ENCODE data around the gene BCAR3.

The BCAR3 gene

GRCh38 chr1:93669369-93669768 lies 12.3 kb downstream of the BCAR3 start:
- Histone ChIP-seq H3K9ac (ENCODE audit: low read depth, low read length, poor library complexity) (no peak overlapping the region), H4K8ac (ENCODE audit: low read depth, low read length) (no peak overlapping the region), H3K14ac (ENCODE audit: low read length) (no peak overlapping the region), H3K79me1 (ENCODE audit: low read depth, low read length) (peaks cover 3% of the 10 kb centered on the region), H2BK120ac (ENCODE audit: low read depth, low read length) (no peak overlapping the region), H3K4me1 (ENCODE audit: control insufficient read depth in 2 of 2, insufficient read depth in 1 of 2, low read depth in 1 of 2, low read length in 2 of 2) (peaks cover 5 to 24% of the 10 kb centered on the region in 2 donors), H3K23ac (ENCODE audit: low read depth, low read length, poor library complexity) (no peak overlapping the region), H2BK12ac (ENCODE audit: low read length) (no peak overlapping the region), H3K27me3 (ENCODE audit: control insufficient read depth in 3 of 3, insufficient read depth in 3 of 3, low read depth in 1 of 3, low read length in 3 of 3) (no peaks in the 10 kb centered on the region), H4K91ac (ENCODE audit: low read depth, low read length, poor library complexity) (no peak overlapping the region), H2BK5ac (ENCODE audit: low read length) (no peak overlapping the region), H3K27ac (replicated peaks; ENCODE audit: low read length) (no peak overlapping the region), H3K9me3 (replicated peaks in 1 of 2; ENCODE audit: control insufficient read depth in 2 of 2, insufficient read depth in 1 of 2, low read depth in 1 of 2, low read length in 2 of 2) (peaks cover 0 to 20% of the 10 kb centered on the region in 2 donors), H3K4me3 (ENCODE audit: low read length in 2 of 2) (no peak overlapping the region), H3K4me2 (ENCODE audit: insufficient read depth, low read length, poor library complexity, severe bottlenecking) (no peak overlapping the region), H3K36me3 (replicated peaks in 1 of 2; ENCODE audit: control insufficient read depth in 2 of 2, insufficient read depth in 2 of 2, low read length in 2 of 2) (peaks cover 17 to 91% of the 10 kb centered on the region in 2 donors), H2BK15ac (ENCODE audit: low read length) (no peak overlapping the region), H2AFZ (ENCODE audit: low read length) (no peak overlapping the region), H3K4ac (ENCODE audit: low read length) (no peak overlapping the region), H3K18ac (ENCODE audit: low read length) (no peak overlapping the region), H2AK5ac (ENCODE audit: low read depth, low read length) (no peak overlapping the region)
- no peak for DNase-seq (ENCODE audit: low spot score)
- no CpG with 5 or more reads among the region's 4 CpGs for WGBS, 2 donors (ENCODE audit: extremely low coverage in 2 of 2, insufficient read length in 2 of 2, insufficient replicate concordance in 1 of 2)

- H3K4me3 ChIP-seq (ENCODE audit: low read length in 2 of 2) = no peak overlapping the region
- H2AFZ ChIP-seq (ENCODE audit: low read length) = no peak overlapping the region
- no peak overlapping the region for H2BK120ac ChIP-seq (ENCODE audit: low read depth, low read length)
- H3K36me3 ChIP-seq (replicated peaks in 1 of 2; ENCODE audit: control insufficient read depth in 2 of 2, insufficient read depth in 2 of 2, low read length in 2 of 2) = peaks cover 17 to 89% of the 10 kb centered on the region in 2 donors
- no peak overlapping the region for H2AK5ac ChIP-seq (ENCODE audit: low read depth, low read length)
- no peak overlapping the region for H3K23ac ChIP-seq (ENCODE audit: low read depth, low read length, poor library complexity)
- no peak for DNase-seq (ENCODE audit: low spot score)
- no peak overlapping the region for H3K18ac ChIP-seq (ENCODE audit: low read length)
- no peak overlapping the region for H3K4me2 ChIP-seq (ENCODE audit: insufficient read depth, low read length, poor library complexity, severe bottlenecking)
- H3K27me3 ChIP-seq (ENCODE audit: control insufficient read depth in 3 of 3, insufficient read depth in 3 of 3, low read depth in 1 of 3, low read length in 3 of 3) = no peaks in the 10 kb centered on the region
- peaks cover 5 to 24% of the 10 kb centered on the region in 2 donors for H3K4me1 ChIP-seq (ENCODE audit: control insufficient read depth in 2 of 2, insufficient read depth in 1 of 2, low read depth in 1 of 2, low read length in 2 of 2)
- H4K8ac ChIP-seq (ENCODE audit: low read depth, low read length) = no peak overlapping the region
- WGBS, 2 donors (ENCODE audit: extremely low coverage in 2 of 2, insufficient read length in 2 of 2, insufficient replicate concordance in 1 of 2) = no CpG with 5 or more reads among the region's 5 CpGs
- H2BK12ac ChIP-seq (ENCODE audit: low read length) = no peak overlapping the region
- H3K4ac ChIP-seq (ENCODE audit: low read length) = no peak overlapping the region
- no peak overlapping the region for H2BK5ac ChIP-seq (ENCODE audit: low read length)
- no peak overlapping the region for H3K9ac ChIP-seq (ENCODE audit: low read depth, low read length, poor library complexity)
- H3K9me3 ChIP-seq (replicated peaks in 1 of 2; ENCODE audit: control insufficient read depth in 2 of 2, insufficient read depth in 1 of 2, low read depth in 1 of 2, low read length in 2 of 2) = peaks cover 0 to 21% of the 10 kb centered on the region in 2 donors
- H3K14ac ChIP-seq (ENCODE audit: low read length) = no peak overlapping the region
- H3K27ac ChIP-seq (replicated peaks; ENCODE audit: low read length) = no peak overlapping the region
- no peak overlapping the region for H2BK15ac ChIP-seq (ENCODE audit: low read length)
- no peak overlapping the region for H4K91ac ChIP-seq (ENCODE audit: low read depth, low read length, poor library complexity)
- H3K79me1 ChIP-seq (ENCODE audit: low read depth, low read length) = peaks cover 3% of the 10 kb centered on the region
Observed at GRCh38 chr1:93668951-93669350, 12.7 kb downstream of the BCAR3 start.

GRCh38 chr1:93668121-93668520 lies 13.5 kb downstream of the BCAR3 start:
- H3K9ac ChIP-seq (ENCODE audit: low read depth, low read length, poor library complexity) = no peak overlapping the region
- H3K4me1 ChIP-seq (ENCODE audit: control insufficient read depth in 2 of 2, insufficient read depth in 1 of 2, low read depth in 1 of 2, low read length in 2 of 2) = peaks cover 9 to 28% of the 10 kb centered on the region in 2 donors
- H3K23ac ChIP-seq (ENCODE audit: low read depth, low read length, poor library complexity) = no peak overlapping the region
- no peak overlapping the region for H2BK12ac ChIP-seq (ENCODE audit: low read length)
- DNase-seq (ENCODE audit: low spot score) = no peak
- H3K36me3 ChIP-seq (replicated peaks in 1 of 2; ENCODE audit: control insufficient read depth in 2 of 2, insufficient read depth in 2 of 2, low read length in 2 of 2) = peaks cover 17 to 89% of the 10 kb centered on the region in 2 donors
- no peak overlapping the region for H2AFZ ChIP-seq (ENCODE audit: low read length)
- H3K79me1 ChIP-seq (ENCODE audit: low read depth, low read length) = peaks cover 3% of the 10 kb centered on the region
- H3K4ac ChIP-seq (ENCODE audit: low read length) = no peak overlapping the region
- H2BK5ac ChIP-seq (ENCODE audit: low read length) = no peak overlapping the region
- no peak overlapping the region for H4K8ac ChIP-seq (ENCODE audit: low read depth, low read length)
- H3K14ac ChIP-seq (ENCODE audit: low read length) = no peak overlapping the region
- no peak overlapping the region for H2AK5ac ChIP-seq (ENCODE audit: low read depth, low read length)
- no peak overlapping the region for H3K4me3 ChIP-seq (ENCODE audit: low read length in 2 of 2)
- no peak overlapping the region for H2BK120ac ChIP-seq (ENCODE audit: low read depth, low read length)
- H3K18ac ChIP-seq (ENCODE audit: low read length) = no peak overlapping the region
- peaks cover 0 to 24% of the 10 kb centered on the region in 2 donors for H3K9me3 ChIP-seq (replicated peaks in 1 of 2; ENCODE audit: control insufficient read depth in 2 of 2, insufficient read depth in 1 of 2, low read depth in 1 of 2, low read length in 2 of 2)
- no peaks in the 10 kb centered on the region for H3K27me3 ChIP-seq (ENCODE audit: control insufficient read depth in 3 of 3, insufficient read depth in 3 of 3, low read depth in 1 of 3, low read length in 3 of 3)
- H4K91ac ChIP-seq (ENCODE audit: low read depth, low read length, poor library complexity) = no peak overlapping the region
- no peak overlapping the region for H3K27ac ChIP-seq (replicated peaks; ENCODE audit: low read length)
- no peak overlapping the region for H2BK15ac ChIP-seq (ENCODE audit: low read length)
- H3K4me2 ChIP-seq (ENCODE audit: insufficient read depth, low read length, poor library complexity, severe bottlenecking) = no peak overlapping the region
- WGBS, 2 donors (ENCODE audit: extremely low coverage in 2 of 2, insufficient read length in 2 of 2, insufficient replicate concordance in 1 of 2) = no CpG with 5 or more reads among the region's 5 CpGs

GRCh38 chr1:93667642-93668041 lies 14.0 kb downstream of the BCAR3 start:
- H2BK120ac ChIP-seq (ENCODE audit: low read depth, low read length) = no peak overlapping the region
- peaks cover 3% of the 10 kb centered on the region for H3K79me1 ChIP-seq (ENCODE audit: low read depth, low read length)
- H4K91ac ChIP-seq (ENCODE audit: low read depth, low read length, poor library complexity) = no peak overlapping the region
- peaks cover 0 to 29% of the 10 kb centered on the region in 2 donors for H3K9me3 ChIP-seq (replicated peaks in 1 of 2; ENCODE audit: control insufficient read depth in 2 of 2, insufficient read depth in 1 of 2, low read depth in 1 of 2, low read length in 2 of 2)
- H3K4me1 ChIP-seq (ENCODE audit: control insufficient read depth in 2 of 2, insufficient read depth in 1 of 2, low read depth in 1 of 2, low read length in 2 of 2) = peaks cover 9 to 29% of the 10 kb centered on the region in 2 donors
- no CpG with 5 or more reads among the region's 4 CpGs for WGBS, 2 donors (ENCODE audit: extremely low coverage in 2 of 2, insufficient read length in 2 of 2, insufficient replicate concordance in 1 of 2)
- H3K36me3 ChIP-seq (replicated peaks in 1 of 2; ENCODE audit: control insufficient read depth in 2 of 2, insufficient read depth in 2 of 2, low read length in 2 of 2) = peaks cover 15 to 89% of the 10 kb centered on the region in 2 donors
- no peak overlapping the region for H4K8ac ChIP-seq (ENCODE audit: low read depth, low read length)
- no peak overlapping the region for H3K18ac ChIP-seq (ENCODE audit: low read length)
- no peak for DNase-seq (ENCODE audit: low spot score)
- no peak overlapping the region for H3K4ac ChIP-seq (ENCODE audit: low read length)
- H3K23ac ChIP-seq (ENCODE audit: low read depth, low read length, poor library complexity) = no peak overlapping the region
- H3K4me2 ChIP-seq (ENCODE audit: insufficient read depth, low read length, poor library complexity, severe bottlenecking) = no peak overlapping the region
- no peak overlapping the region for H3K27ac ChIP-seq (replicated peaks; ENCODE audit: low read length)
- H2AFZ ChIP-seq (ENCODE audit: low read length) = no peak overlapping the region
- no peak overlapping the region for H2AK5ac ChIP-seq (ENCODE audit: low read depth, low read length)
- no peak overlapping the region for H3K9ac ChIP-seq (ENCODE audit: low read depth, low read length, poor library complexity)
- no peak overlapping the region for H2BK5ac ChIP-seq (ENCODE audit: low read length)
- no peak overlapping the region for H2BK12ac ChIP-seq (ENCODE audit: low read length)
- H3K27me3 ChIP-seq (ENCODE audit: control insufficient read depth in 3 of 3, insufficient read depth in 3 of 3, low read depth in 1 of 3, low read length in 3 of 3) = no peaks in the 10 kb centered on the region
- no peak overlapping the region for H2BK15ac ChIP-seq (ENCODE audit: low read length)
- no peak overlapping the region for H3K4me3 ChIP-seq (ENCODE audit: low read length in 2 of 2)
- no peak overlapping the region for H3K14ac ChIP-seq (ENCODE audit: low read length)
